B cell (primary cell): ENCODE data around the gene EIF2A.

Experiments
- CTCF ChIP-seq: fragments of 200-600 bp; IDR thresholded peaks from one replicate; pipeline ENCODE4 v1.8.0; 2022; ENCODE audit warnings: antibody characterized with exemption, mild to moderate bottlenecking
- EZH2 ChIP-seq: IDR thresholded peaks from 2 replicates; pipeline ENCODE4 v1.6.1; 2012; ENCODE audit warnings: borderline replicate concordance, low read depth, mild to moderate bottlenecking, moderate library complexity, low read length; ENCODE audit not compliant: insufficient read depth, poor library complexity, severe bottlenecking

- no peak for TF ChIP-seq CTCF
- TF ChIP-seq EZH2: no peak
Observed at GRCh38 chr3:150605998-150606641, 59.5 kb downstream of the EIF2A start.
